Ovary (tissue), 9 donors: Measurements from ENCODE around the gene WNT5A. TPM values are rescaled to one million over a fixed set of nuclear protein-coding genes. Genes with fewer than 3 reads are reported as not detected.

ENCODE experiments used
- DNase-seq, 5 donors: peaks; one replicate each; pipeline ENCODE4 v3.0.0-alpha.2; 2019 to 2020
- H3K27ac ChIP-seq, 2 donors: fragments of 200-600 bp; one replicate each; pipeline versions ENCODE4 v1.5.1 to v1.8.0; 2019 to 2022
- H3K27me3 ChIP-seq: fragments of 200-600 bp; one replicate; pipeline ENCODE4 v1.8.0; 2022
- H3K36me3 ChIP-seq: fragments of 200-600 bp; sonication (generic); one replicate; pipeline ENCODE4 v1.5.1; 2019
- H3K4me1 ChIP-seq: one replicate; pipeline ENCODE4 v1.8.1; 2013; ENCODE audit warnings: mild to moderate bottlenecking, moderate library complexity; ENCODE audit not compliant: insufficient read depth
- H3K4me3 ChIP-seq: fragments of 200-600 bp; sonication (generic); one replicate; pipeline ENCODE4 v1.5.1; 2017
- H3K9me3 ChIP-seq, 2 donors: fragments of 200-600 bp in 1 of 2; sonication (generic) in 1 of 2; one replicate each; pipeline versions ENCODE4 v1.5.1 to v1.8.1; 2013 to 2019; ENCODE audit warnings: mild to moderate bottlenecking in 1 of 2, moderate library complexity in 1 of 2
- CTCF ChIP-seq, 3 donors: fragments of 450-650 bp in 2 of 3; fragments of 200-600 bp in 1 of 3; IDR thresholded peaks; one replicate each; pipeline versions ENCODE4 v1.5.1 to v1.8.0; 2016 to 2022; ENCODE audit warnings: antibody characterized with exemption in 3 of 3, mild to moderate bottlenecking in 1 of 3
- EP300 ChIP-seq: sonication (generic); formaldehyde crosslinking; IDR thresholded peaks from one replicate; pipeline ENCODE4 v1.6.1; 2017; ENCODE audit warnings: antibody characterized with exemption
- POLR2A ChIP-seq: fragments of 450-650 bp; IDR thresholded peaks from one replicate; pipeline ENCODE4 v1.6.1; 2017; ENCODE audit warnings: antibody characterized with exemption, mild to moderate bottlenecking, moderate library complexity
- WGBS, 3 donors: extraction: QIAGEN DNeasy Blood & Tissue Kit in 1 of 3; methylation state at CpG; one replicate each; pipeline versions ENCODE4 v1.1.5 to v1.1.7; 2013 to 2017; 5-methylcytosine and 5-hydroxymethylcytosine counted together
- intact Hi-C, 4 donors: fragments of 100-400 bp; cut with DNase I; formaldehyde crosslinking; loops; one replicate each; pipeline versions ENCODE4 v1.11.0 to v1.15.1; 2022 to 2023
- polyA plus RNA-seq, 2 donors: library from polyadenylated mRNA; stranded (reverse); fragments of 200-250 nt in 1 of 2; fragments of 350-450 nt in 1 of 2; fragmentation: Illumina TruSeq in 1 of 2; extraction: RNeasy Lipid Tissue Mini Kit (QIAGEN cat#74804) in 1 of 2; gene quantifications; one replicate each; pipeline ENCODE4 v1.2.3, GENCODE V29; 2013 to 2014
- total RNA-seq, 7 donors: library from RNA; depleted of rRNA in 2 of 7; stranded (reverse); fragments of >200 nt in 2 of 7; fragmentation: NEBNext Ultra II Directional in 3 of 7; extraction: Animal tissue kit (Norgen Biotek cat#: 25700) in 3 of 7; gene quantifications; one replicate each; pipeline versions ENCODE4 v1.1.0 to v1.2.4, GENCODE V29; 2016 to 2023
- donor health status: DM: no; HTN: no; CAD: no; lungs with moderate emphysema.
- donor health status: DM: no; HTN: no; CAD: no.
- donor health status: Bipolar disorder and iron deficiency.
- donor health status: DM: yes; HTN: yes; CAD: no.
- donor health status: DM: no; HTN: no; CAD: no.
- donor health status: DM: yes; HTN: yes; CAD: no.

WNT5A gene
- total and polyA plus RNA-seq, 9 donors = 10.1 to 26.9 (median 18.3) TPM

- 14 to 26% (median 16%) methylated on average over 5 of the region's 5 CpGs for WGBS, 3 donors
- H3K4me1 ChIP-seq = no peaks in the 10 kb centered on the region
- no peak overlapping the region for H3K4me3 ChIP-seq
- TF ChIP-seq CTCF (IDR thresholded peaks at IDR 0.05) = no peak
- no peak for DNase-seq
- intact Hi-C loops = no loop called here
- no peaks in the 10 kb centered on the region for H3K36me3 ChIP-seq
- no peaks in the 10 kb centered on the region for H3K27me3 ChIP-seq
- H3K9me3 ChIP-seq = no peaks in the 10 kb centered on the region
- no peak overlapping the region for H3K27ac ChIP-seq
Observed at GRCh38 chr3:55423782-55424181, 63.3 kb downstream of the WNT5A start.

GRCh38 chr3:55417211-55417610 lies 69.9 kb downstream of the WNT5A start:
- TF ChIP-seq CTCF (IDR thresholded peaks at IDR 0.05) = no peak
- no peak for TF ChIP-seq POLR2A
- no peak for TF ChIP-seq EP300
- Histone ChIP-seq H3K9me3 (no peaks in the 10 kb centered on the region), H3K4me3 (no peak overlapping the region), H3K27me3 (no peaks in the 10 kb centered on the region), H3K27ac (no peak overlapping the region), H3K36me3 (no peaks in the 10 kb centered on the region), H3K4me1 (no peaks in the 10 kb centered on the region)
- 96 to 100% (median 97%) methylated on average over 1 of the region's 1 CpG for WGBS, 3 donors
- intact Hi-C loops = no loop called here
- no peak for DNase-seq

- Histone ChIP-seq H3K27ac (no peak overlapping the region), H3K36me3 (no peaks in the 10 kb centered on the region), H3K27me3 (no peaks in the 10 kb centered on the region), H3K4me1 (no peaks in the 10 kb centered on the region), H3K4me3 (no peak overlapping the region), H3K9me3 (no peaks in the 10 kb centered on the region)
- TF ChIP-seq EP300 (no peak), POLR2A (no peak), CTCF (IDR thresholded peaks at IDR 0.05) (no peak)
- intact Hi-C loops = no loop called here
- no peak for DNase-seq
- WGBS, 3 donors = 48 to 53% (median 48%) methylated on average over 3 of the region's 3 CpGs
Observed at GRCh38 chr3:55416331-55416821, 70.7 kb downstream of the WNT5A start.
